Measurements from ENCODE around the gene NXPE1.

GRCh38 chr11:114478768-114479167 lies 80.9 kb downstream of the NXPE1 start:
- TF ChIP-seq CTCF (IDR thresholded peaks at IDR 0.05): no peak
- no peak for TF ChIP-seq RFX5 (IDR thresholded peaks at IDR 0.05)
- TF ChIP-seq POLR2A (IDR thresholded peaks at IDR 0.05; ENCODE audit: low read length): no peak
- no peak for TF ChIP-seq ESRRA (IDR thresholded peaks at IDR 0.05; ENCODE audit: borderline replicate concordance, low read length)
